ENCODE data around the gene KIAA1217.

Gene KIAA1217

GRCh38 chr10:24360282-24361127 is 151.6 kb downstream of the KIAA1217 start:
- no peaks in the 10 kb centered on the region for H3K79me2 ChIP-seq (ENCODE audit: insufficient read depth, low read length)
- no peaks in the 10 kb centered on the region for H3K9me3 ChIP-seq (ENCODE audit: low read length)
- H3K27me3 ChIP-seq (ENCODE audit: insufficient read depth, low read length): no peaks in the 10 kb centered on the region
- H2AFZ ChIP-seq (ENCODE audit: low read length): no peak overlapping the region
- H3F3A ChIP-seq (ENCODE audit: insufficient read depth, low read length): no peaks in the 10 kb centered on the region
- H4K20me1 ChIP-seq (ENCODE audit: insufficient read depth, low read length): no peaks in the 10 kb centered on the region
- H3K9ac ChIP-seq (ENCODE audit: low read length): no peak overlapping the region
- no peak overlapping the region for H3K4me2 ChIP-seq (ENCODE audit: low read length)
- no peak overlapping the region for H3K4me3 ChIP-seq (ENCODE audit: low read depth, low read length, poor library complexity, severe bottlenecking)
- TF ChIP-seq CTCF (IDR thresholded peaks at IDR 0.05; ENCODE audit: low read length): peak; percentile 60; the same call in 1 of the 2 replicates
- no peak for TF ChIP-seq EZH2 (IDR thresholded peaks at IDR 0.05; ENCODE audit: borderline replicate concordance, low read length)
- no peaks in the 10 kb centered on the region for H3K4me1 ChIP-seq (ENCODE audit: insufficient read depth, low read length, severe bottlenecking)
- H3K36me3 ChIP-seq (ENCODE audit: insufficient read depth, low read length): no peaks in the 10 kb centered on the region
- H3K9me2 ChIP-seq (ENCODE audit: low read depth, low read length): no peaks in the 10 kb centered on the region
- H3K27ac ChIP-seq (ENCODE audit: low read depth, low read length, poor library complexity, severe bottlenecking): no peak overlapping the region

GRCh38 chr10:24363070-24363469 is 154.1 kb downstream of the KIAA1217 start:
- Histone ChIP-seq H3K9me3 (ENCODE audit: low read length) (no peaks in the 10 kb centered on the region), H2AFZ (ENCODE audit: low read length) (no peak overlapping the region), H3K4me3 (ENCODE audit: low read depth, low read length, poor library complexity, severe bottlenecking) (no peak overlapping the region)

GRCh38 chr10:24367688-24368087 is 158.8 kb downstream of the KIAA1217 start:
- H3K9me2 ChIP-seq (ENCODE audit: low read depth, low read length): no peaks in the 10 kb centered on the region
- no peaks in the 10 kb centered on the region for H4K20me1 ChIP-seq (ENCODE audit: insufficient read depth, low read length)
- H3K36me3 ChIP-seq (ENCODE audit: insufficient read depth, low read length): no peaks in the 10 kb centered on the region
- no peak overlapping the region for H3K4me2 ChIP-seq (ENCODE audit: low read length)
- H3F3A ChIP-seq (ENCODE audit: insufficient read depth, low read length): no peaks in the 10 kb centered on the region
- no peaks in the 10 kb centered on the region for H3K9me3 ChIP-seq (ENCODE audit: low read length)
- no peaks in the 10 kb centered on the region for H3K79me2 ChIP-seq (ENCODE audit: insufficient read depth, low read length)
- H3K27me3 ChIP-seq (ENCODE audit: insufficient read depth, low read length): no peaks in the 10 kb centered on the region
- no peak for TF ChIP-seq CTCF (IDR thresholded peaks at IDR 0.05; ENCODE audit: low read length)
- no peak for TF ChIP-seq EZH2 (IDR thresholded peaks at IDR 0.05; ENCODE audit: borderline replicate concordance, low read length)
- H3K9ac ChIP-seq (ENCODE audit: low read length): no peak overlapping the region
- no peak overlapping the region for H3K27ac ChIP-seq (ENCODE audit: low read depth, low read length, poor library complexity, severe bottlenecking)
- H3K4me3 ChIP-seq (ENCODE audit: low read depth, low read length, poor library complexity, severe bottlenecking): no peak overlapping the region
- H2AFZ ChIP-seq (ENCODE audit: low read length): no peak overlapping the region
- no peaks in the 10 kb centered on the region for H3K4me1 ChIP-seq (ENCODE audit: insufficient read depth, low read length, severe bottlenecking)

More at GRCh38 chr10:24363070-24363469, 154.1 kb downstream of the KIAA1217 start:
- H3K9me2 ChIP-seq (ENCODE audit: low read depth, low read length): no peaks in the 10 kb centered on the region
- H3K9ac ChIP-seq (ENCODE audit: low read length): no peak overlapping the region
- no peak overlapping the region for H3K27ac ChIP-seq (ENCODE audit: low read depth, low read length, poor library complexity, severe bottlenecking)
- H3K4me1 ChIP-seq (ENCODE audit: insufficient read depth, low read length, severe bottlenecking): no peaks in the 10 kb centered on the region
- H4K20me1 ChIP-seq (ENCODE audit: insufficient read depth, low read length): no peaks in the 10 kb centered on the region
- TF ChIP-seq EZH2 (IDR thresholded peaks at IDR 0.05; ENCODE audit: borderline replicate concordance, low read length) (no peak), CTCF (IDR thresholded peaks at IDR 0.05; ENCODE audit: low read length) (no peak)
- no peaks in the 10 kb centered on the region for H3K79me2 ChIP-seq (ENCODE audit: insufficient read depth, low read length)
- no peak overlapping the region for H3K4me2 ChIP-seq (ENCODE audit: low read length)
- no peaks in the 10 kb centered on the region for H3K27me3 ChIP-seq (ENCODE audit: insufficient read depth, low read length)
- H3K36me3 ChIP-seq (ENCODE audit: insufficient read depth, low read length): no peaks in the 10 kb centered on the region
- no peaks in the 10 kb centered on the region for H3F3A ChIP-seq (ENCODE audit: insufficient read depth, low read length)
